GM21576 (cell line): ENCODE data around the gene COMMD7.

ENCODE experiments used
- ATAC-seq: cut with Tn5 transposase; IDR thresholded peaks from one replicate; pipeline ENCODE4 v1.9.1; 2021; ENCODE audit warnings: mild to moderate bottlenecking, moderate library complexity; ENCODE audit not compliant: unreplicated experiment

Gene COMMD7

DNA sequence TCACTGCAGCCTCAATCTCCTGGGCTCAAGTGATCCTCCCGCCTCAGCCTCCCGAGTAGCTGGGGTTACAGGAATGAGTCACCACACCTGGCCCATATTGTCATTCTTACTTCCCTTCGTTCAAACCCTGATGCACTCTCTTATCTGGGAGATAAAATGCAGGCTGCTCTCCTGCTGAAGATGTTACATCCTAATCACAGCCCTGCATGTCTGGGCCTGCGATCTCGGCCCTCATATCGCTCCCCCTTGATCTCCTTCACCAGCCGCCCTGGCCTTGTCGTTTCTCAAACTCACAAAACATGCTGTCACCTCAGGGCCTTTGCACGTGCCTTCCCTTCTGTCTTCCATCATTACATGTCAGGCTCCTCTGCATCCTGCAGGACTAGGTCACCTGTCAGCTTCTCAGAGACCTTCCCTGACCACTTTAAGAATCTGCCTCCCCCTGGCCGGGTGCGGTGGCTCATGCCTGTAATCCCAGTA, 60.7 kb downstream of the COMMD7 start:
- no peak for ATAC-seq

DNA sequence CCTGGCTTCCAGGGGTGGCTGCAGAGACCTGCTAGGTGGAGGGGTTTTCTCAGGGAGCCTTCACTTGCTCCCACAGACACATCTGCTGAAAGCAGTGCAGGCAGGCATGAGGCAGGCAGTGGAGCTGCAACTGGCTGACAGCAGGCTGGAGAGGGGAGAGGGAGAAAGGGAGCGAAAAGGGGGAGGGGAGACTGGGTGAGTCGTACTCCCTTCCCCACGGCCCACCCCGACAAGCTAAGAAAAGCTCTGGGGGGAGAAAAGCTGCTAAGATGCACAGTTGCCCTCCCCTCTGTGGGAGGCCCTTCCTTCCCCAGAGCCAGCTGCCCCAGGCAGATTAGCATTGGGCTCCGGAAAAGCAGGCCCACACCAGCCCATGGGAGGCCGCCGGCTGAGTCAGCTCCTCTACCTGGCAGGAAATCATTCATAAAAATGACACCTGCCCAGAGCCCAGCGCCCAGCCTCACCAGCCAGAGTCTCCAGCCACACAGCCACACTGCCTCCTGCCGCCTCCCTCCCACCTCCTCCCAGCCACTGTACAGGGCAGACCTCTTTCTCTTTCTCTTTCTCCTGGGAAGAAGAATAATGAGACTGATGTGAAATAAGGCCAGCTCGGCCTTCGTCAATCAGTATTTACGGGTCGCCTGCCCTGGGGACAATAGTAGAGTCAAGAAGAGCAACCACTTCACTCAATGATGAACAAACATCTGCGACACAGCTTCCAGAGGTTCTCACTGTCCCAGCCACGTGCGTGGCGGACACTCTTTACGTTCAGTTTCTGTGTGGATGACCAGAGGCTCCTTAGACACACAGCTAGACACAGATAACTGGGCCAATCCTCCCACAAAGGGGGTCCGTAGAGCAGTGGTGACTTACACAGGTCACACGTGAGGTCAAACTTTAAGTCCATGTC, 61.8 kb downstream of the COMMD7 start:
- ATAC-seq = no peak

DNA sequence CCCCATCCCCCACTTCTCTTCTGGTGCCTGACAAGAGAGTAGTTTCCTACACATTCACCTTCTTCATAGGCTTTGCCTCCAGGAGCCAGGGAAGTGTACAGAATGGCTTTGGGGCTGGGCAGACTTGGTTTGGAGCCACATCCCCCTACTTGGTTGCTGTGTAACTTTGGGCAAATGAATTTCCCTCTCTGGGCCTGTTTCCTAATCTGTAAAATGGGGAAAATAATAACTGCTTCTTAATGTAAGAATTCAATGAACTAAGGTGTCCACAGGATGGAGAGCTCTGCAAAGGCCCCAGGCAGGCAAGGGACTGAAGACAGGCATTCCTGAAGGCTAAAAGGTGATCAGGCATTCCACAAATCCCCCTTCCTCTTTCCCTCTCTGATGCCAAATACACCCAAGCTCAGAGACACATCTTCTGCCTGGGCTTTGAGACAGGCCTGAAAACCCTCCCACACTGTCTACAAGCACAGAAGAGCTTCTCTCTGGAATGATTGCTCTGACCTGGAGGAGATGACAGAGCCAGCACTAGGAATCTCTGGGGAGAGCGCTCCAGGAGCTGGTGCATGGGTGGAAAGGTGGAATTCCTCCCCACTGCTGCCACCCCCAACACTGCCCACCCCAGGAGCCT, 62.6 kb downstream of the COMMD7 start:
- no peak for ATAC-seq

DNA sequence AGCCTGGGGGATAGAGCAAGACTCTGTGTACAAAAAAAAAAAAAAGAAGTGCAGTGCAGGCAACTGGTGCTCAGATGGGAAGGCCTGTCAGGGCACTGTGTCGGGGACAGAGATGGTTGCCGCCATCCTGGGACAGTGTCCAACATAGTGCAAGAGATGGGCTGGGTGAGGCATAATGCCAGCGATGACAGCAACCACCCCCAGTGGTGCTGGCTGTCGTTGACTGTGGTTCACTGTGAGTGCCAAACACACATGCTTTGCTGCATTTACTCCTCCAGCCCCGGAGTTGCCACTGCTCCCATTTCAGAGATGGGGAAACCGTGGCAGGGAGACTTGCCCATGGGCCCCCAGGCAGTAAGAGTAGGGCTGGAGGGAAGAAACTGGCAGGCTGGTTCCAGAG, 64.3 kb downstream of the COMMD7 start:
- no peak for ATAC-seq

DNA sequence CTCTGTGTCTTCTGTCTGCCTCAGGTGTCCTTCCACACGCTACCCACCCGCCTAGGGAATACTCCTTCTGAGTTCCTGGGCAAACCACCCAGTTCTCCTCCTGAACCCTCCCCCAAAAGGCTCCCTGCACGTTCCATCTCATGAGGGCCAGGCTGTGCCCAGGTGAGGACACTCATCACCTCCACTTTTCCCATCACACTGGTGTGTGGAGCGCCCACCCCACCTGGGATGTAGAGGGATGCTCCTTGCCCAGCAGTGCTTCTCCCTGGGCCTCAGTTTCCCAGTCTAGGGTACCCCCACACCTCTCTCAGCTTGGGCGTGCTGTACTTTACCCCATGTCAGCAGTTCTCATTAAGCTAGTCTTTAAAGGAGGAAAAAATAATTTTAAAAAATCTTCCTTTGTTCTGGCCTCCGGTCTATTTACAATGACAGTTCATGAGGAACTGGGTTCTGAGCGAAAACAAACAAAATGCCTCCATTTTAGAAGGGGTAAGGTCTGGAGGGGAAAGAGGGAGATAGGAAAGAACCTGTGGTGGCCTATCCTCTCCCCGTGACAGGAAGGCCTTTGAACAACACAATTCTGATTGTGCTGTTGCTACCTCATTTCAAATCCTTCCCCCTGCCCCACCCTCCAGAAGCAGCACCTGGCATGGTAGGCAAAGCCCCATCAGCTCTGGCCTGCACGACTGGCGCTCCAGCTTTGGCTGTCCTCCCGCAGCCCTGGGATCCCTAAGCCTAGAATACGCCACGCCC, 67.9 kb downstream of the COMMD7 start:
- ATAC-seq = no peak

DNA sequence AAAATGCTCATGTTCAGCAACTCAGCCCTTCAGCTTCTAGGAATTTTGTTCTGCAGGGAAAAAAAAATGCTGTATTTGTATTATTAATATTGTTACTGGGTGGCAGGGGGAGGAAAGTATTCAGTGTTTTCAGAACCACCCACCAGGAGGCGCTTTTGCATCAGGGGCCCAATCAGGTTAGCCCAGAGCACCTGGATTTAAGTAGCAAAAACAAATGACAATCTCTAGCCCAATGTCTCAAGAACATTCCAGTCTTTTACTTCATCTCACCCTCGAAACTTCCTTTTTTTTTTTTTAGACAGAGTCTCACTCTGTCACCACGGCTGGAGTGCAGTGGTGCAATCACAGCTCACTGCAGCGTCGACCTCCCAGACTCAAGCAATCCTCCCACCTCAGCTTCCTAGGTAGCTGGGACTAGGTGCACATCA, 68.9 kb downstream of the COMMD7 start:
- no peak for ATAC-seq

DNA sequence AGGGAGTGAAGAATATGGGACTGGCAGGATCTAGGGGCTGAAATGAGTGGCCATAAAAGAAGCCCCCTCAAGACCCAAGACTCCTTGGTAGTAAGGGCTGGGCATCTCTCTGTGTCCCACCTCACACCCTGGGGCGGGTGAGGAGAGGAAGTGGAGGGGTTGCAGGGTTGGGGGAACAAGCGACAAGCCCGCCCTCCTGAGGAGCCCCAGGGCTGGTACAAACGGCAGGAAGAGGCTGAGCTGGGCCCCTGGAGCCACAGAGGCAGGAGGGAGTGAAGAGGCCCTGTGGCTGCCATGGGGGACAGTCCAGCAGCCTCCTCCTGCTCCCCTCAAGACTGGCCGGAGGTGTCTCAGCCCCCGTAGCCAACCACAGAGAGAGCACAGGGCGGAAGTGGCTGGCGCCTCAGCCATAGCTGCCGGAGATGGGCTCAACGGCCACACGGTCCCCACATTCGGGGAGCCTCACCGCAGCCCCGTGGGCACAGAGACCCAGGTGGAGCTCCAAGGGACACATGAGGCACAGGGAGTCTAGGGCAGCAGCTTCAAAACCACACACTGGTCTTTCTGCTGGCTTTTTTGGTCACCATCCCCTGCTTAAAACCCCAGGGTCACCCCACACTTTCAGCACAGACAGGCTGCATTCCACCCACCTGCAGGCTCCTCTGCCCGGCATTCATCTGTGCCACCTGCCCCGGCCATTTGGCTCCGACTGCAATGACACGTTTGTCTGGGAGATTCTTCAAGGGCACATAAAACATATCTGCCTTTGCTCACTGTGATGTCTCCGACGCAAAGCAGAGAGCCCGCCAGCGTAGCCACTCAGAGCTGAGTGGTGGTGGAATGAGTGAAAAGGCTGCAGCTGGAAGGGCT, 70.0 kb downstream of the COMMD7 start:
- ATAC-seq = peak; percentile 48

DNA sequence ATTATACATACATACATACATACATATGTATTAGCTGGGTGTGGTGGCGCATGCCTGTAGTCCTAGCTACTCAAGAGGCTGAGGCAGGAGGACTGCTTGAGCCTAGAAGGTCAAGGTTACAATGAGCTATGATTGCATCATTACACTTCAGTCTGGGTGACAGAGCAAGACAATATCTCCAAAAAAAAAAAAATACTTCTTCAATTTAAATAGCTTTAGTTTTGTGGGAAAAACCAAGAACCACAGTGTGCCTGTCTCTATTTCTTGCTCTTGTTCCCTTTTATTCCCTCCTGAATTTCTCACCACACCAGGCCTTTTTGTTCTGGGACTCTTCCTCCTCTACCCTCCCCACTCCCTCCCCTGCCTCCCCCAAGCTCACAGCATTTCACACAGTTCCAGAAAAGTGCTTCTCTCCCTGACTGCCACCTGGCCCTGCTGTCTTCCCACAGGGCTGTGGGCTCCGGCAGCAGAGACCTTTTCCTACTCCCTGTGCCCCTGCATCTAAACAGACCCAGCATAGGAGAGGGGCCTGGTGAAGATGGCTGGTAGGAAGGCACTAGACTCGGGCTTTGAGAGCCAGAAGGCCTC, 70.8 kb downstream of the COMMD7 start:
- ATAC-seq = peak; percentile 16

DNA sequence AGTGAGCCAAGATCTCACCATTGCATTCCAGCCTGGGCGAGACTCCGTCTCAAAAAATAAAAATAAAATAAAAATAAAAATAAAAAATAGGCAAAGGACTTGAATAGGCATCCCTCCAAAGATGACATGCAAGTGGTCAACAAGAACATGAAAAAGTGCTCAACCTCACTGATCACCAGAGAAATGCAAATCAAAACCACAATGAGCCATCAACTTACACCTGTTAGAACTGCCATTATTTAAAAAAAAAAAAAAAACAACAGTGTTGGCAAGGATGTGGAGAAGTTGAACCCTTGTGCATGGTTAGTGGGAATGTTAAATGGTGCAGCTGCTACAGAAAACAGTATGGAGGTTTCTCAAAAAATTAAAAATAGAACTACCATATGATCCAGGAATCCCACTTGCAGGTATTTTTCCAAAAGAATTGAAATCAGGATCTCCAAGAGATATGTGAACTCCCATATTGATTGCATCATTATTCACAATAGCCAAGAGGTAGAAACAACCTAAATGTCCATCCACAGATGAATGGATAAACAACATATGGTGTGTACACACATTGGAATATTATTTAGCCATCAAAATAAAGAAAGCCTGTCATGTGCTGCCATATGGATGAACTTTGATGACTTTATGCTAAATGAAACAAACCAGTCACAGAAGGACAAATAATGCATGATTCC, 72.4 kb downstream of the COMMD7 start:
- peak; percentile 41 for ATAC-seq

DNA sequence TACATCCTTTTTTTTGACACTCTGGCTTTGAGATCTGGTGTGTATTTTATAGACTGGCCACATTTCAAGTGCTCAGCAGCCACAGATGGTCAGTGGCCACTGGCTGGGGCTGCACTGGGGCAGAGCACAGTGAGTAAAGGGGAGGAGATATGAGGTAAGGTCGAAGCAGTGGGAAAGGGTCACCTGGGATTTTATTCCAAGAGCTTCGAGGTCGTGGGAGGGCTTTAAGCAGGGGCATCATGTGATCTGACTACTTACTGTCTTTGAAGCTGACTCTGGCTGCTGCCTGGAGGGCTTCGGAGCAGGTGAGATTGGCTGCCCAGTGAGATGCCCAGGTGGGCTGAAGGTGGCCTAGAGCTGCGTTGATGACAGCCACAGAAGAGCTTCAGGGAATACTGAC, 76.2 kb downstream of the COMMD7 start:
- no peak for ATAC-seq

DNA sequence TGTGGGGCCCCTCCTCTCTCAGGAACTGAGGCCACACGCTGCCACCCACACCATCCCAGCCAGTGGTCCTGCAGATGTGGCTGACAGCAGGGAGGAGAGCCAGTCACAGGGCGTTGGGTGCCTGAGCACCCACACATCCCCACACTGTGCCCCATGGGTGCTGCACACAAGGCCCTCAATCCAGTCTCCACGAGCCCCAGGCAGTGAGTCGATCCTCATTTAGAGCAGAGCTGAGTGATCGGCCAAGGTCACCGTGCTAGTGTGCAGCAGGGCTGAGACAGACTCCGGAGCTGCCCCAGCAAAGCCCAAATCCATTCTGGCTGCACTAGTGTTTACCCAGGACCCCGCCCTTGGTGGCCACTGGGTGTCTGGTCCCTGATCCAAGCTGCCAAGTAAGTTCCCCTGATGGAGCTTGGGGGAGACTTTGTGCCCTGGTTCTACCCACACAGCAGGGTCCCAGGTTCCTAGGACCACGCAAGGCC, 78.5 kb downstream of the COMMD7 start:
- ATAC-seq = no peak

DNA sequence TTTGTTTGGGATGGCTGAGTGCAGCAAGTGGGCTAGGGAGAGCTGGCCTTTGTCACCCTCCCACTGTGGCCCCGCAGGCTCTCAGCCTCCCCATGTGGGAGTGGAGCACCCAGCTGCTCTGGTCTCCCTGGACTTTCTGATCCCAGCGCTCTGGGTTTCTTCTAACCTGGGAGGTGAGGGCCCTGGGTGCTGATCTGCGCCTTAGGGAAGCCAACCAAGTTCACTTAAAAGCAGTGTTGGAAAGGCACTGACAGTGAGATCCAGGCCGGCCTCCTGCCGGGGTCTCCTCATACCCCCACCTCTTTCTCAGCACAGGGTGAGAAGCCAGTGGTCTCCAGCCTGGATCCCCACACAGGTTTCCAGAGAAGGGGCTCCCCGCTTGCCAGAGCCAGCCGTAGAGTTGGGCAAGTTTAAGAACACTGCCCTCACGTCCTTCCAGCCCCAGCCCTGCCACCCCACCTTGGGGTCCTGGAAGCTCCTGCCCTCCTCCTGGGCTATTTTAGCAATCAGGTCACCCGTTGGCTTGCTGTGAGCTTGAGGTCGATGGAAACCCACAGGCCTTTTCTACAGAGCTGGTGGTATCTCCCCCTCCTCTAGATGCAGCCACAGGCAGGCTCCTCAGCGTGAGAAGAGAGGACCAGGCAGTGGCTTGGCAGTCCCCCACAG, 79.1 kb downstream of the COMMD7 start:
- ATAC-seq = no peak

DNA sequence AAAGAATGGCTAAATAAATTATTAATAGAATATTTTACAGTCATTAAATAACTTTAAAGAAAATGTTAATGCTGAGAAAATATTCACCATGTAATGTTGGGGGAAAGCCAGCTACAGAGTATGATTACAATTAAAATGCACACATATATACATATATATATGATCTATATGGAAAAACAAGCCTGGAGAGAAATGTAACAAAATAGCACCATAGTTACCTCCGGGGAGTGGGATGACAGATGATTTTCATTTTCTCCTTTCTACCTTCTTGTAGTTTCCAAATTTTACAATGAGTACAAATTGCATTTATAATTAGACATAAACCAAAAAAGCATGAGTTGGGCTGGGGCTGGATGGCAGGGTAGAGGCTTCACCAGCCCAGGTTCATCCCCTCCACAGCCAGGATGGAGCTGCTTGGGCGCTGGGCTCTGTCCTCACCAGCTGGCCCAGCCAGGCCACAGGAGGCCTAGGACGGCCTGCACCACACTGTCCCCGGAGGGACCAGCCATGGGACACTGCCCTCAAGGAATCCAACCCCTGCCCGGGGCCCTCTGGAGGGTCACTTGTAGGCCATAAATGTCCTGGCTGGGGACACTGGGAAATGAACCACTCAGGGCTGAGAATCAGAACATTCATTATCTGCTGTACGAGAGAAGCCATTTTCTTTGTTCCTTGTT, 79.8 kb downstream of the COMMD7 start:
- no peak for ATAC-seq

DNA sequence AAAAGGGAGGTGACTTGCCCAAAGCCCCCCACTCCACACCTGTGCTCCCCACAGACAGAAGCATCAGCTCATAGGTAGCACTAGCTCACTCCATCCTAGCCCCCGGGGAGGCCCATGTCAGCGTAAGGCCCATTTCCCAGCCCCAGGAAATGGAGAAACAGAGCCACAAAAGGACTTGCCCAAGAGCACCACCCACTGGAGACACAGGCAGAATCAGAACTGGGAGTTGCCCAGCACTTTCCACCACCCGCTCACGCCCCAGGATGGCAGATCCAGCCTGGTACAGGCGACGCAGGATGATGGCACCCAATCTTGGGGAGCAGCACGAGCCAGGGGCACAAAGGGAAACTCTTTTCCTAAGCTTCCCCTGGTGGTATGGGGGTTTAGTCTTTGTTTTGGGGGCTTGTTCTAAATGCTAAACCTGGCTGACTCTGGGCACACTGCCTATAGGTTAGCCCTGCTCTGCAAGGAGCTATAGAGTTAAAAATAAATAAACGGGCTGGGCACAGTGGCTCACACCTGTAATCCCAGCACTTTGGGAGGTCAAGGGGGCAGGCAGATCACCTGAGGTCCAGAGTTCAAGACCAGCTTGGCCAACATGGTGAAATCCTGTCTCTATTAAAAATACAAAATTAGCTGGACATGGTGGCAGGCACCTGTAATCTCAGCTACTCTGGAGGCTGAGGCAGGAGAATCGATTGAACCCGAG, 81.3 kb downstream of the COMMD7 start:
- ATAC-seq = no peak

DNA sequence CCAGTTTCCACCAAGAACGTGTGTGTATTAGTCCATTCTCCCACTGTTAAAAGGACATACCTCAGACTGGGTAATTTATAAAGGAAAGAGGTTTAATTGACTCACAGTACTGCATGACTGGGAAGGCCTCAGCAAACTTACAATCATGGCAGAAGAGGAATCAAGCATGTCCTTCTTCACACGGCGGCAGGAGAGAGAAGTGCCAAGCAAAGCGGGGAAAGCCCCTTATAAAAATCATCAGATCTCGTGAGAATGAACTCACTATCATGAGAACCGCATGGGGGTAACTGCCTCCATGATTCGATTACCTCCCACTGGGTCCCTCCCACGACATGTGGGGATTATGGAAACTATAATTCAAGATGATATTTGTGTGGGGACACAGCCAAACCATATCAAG, 82.6 kb downstream of the COMMD7 start:
- ATAC-seq = no peak

DNA sequence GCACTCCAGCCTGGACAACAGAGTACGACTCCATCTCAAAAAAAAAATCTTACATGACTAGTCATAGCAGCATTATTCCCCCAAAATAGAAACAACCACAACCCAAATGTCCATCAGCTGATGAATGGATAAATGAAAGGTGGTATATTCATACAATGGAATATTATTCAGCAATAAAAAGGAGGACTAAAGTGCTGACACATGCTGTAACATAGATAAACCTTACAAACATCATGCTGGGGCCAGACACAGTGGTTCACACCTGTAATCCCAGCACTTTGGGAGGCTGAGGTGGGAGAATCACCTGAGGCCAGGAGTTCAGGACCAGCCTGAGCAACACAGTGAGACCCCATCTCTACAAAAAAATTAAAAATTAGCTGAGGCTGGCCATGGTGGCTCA, 86.4 kb downstream of the COMMD7 start:
- no peak for ATAC-seq

DNA sequence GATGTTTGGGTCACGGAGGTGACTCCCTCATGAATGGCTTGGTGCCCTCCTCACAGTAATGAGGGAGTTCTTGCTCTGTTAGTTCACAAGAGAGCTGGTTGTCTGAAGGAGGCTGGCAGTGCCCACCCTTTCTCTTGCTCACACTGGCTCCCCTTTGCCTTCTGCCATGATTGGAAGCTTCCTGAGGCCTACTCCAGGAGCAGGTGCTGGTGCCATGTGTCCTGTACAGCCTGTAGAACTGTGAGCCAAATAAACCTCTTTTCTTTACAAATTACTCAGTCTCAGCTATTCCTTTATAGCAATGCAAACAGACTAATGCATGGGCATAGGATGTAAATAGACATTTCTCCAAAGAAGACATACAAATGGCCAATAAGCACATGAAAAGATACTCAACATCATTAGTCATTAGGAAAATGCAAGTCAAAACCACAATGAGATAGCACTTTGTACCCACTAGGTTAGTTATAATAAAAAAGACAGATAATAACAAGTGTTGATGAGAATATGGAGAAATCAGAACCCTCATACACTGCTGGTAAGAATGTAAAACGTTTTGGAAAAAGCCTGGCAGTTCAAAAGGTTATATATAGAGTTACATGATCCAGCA, 87.3 kb downstream of the COMMD7 start:
- no peak for ATAC-seq
